Esophagus muscularis mucosa (tissue), 4 donors: ENCODE results near the gene PROK1. TPM values are rescaled to one million over a fixed set of nuclear protein-coding genes. Genes with fewer than 3 reads are reported as not detected.

Source experiments
- DNase-seq: peaks from one replicate; pipeline ENCODE4 v3.0.0-alpha.2; 2017; ENCODE audit errors: extremely low spot score
- H3K27ac ChIP-seq, 4 donors: fragments of 200-600 bp; sonication (generic); replicated peaks in 1 of 4; 1 replicate in 3 of 4; 2 replicates in 1 of 4; pipeline ENCODE4 v1.5.1; 2016 to 2019; ENCODE audit warnings: mild to moderate bottlenecking in 1 of 4
- H3K27me3 ChIP-seq, 4 donors: fragments of 200-600 bp; sonication (generic); one replicate each; pipeline versions ENCODE4 v1.5.1 to v1.6.0; 2016 to 2019
- H3K36me3 ChIP-seq, 4 donors: fragments of 200-600 bp; sonication (generic); one replicate each; pipeline ENCODE4 v1.5.1; 2016 to 2019
- H3K4me1 ChIP-seq, 4 donors: fragments of 200-600 bp; sonication (generic); one replicate each; pipeline ENCODE4 v1.5.1; 2016 to 2019
- H3K4me3 ChIP-seq, 4 donors: fragments of 200-600 bp; sonication (generic); 1 replicate in 2 of 4; 2 replicates in 2 of 4; pipeline ENCODE4 v1.5.1; 2016 to 2019; ENCODE audit warnings: mild to moderate bottlenecking in 4 of 4, moderate library complexity in 1 of 4
- H3K9me3 ChIP-seq, 4 donors: fragments of 200-600 bp; sonication (generic); 1 replicate in 3 of 4; 2 replicates in 1 of 4; pipeline ENCODE4 v1.5.1; 2016 to 2019
- CTCF ChIP-seq, 3 experiments: fragments of 200-600 bp in 2 of 3; fragments of 450-650 bp in 1 of 3; sonication (generic) in 2 of 3; IDR thresholded peaks; one replicate each; pipeline ENCODE4 v1.5.1; 2017 to 2019; ENCODE audit warnings: antibody characterized with exemption in 3 of 3, mild to moderate bottlenecking in 2 of 3, moderate library complexity in 1 of 3
- EP300 ChIP-seq: sonication (generic); formaldehyde crosslinking; IDR thresholded peaks from one replicate; pipeline ENCODE4 v1.6.1; 2017; ENCODE audit warnings: antibody characterized with exemption
- POLR2A ChIP-seq: fragments of 450-650 bp; IDR thresholded peaks from one replicate; pipeline ENCODE4 v1.6.1; 2017; ENCODE audit warnings: antibody characterized with exemption, moderate library complexity, mild to moderate bottlenecking, low read depth
- POLR2AphosphoS5 ChIP-seq, 2 donors: sonication (generic); formaldehyde crosslinking; IDR thresholded peaks; one replicate each; pipeline ENCODE4 v1.6.1; 2017; ENCODE audit warnings: antibody characterized with exemption in 2 of 2
- WGBS: methylation state at CpG from one replicate; pipeline ENCODE4 v1.1.5; 2018; 5-methylcytosine and 5-hydroxymethylcytosine counted together
- intact Hi-C: fragments of 100-400 bp; cut with DNase I; formaldehyde crosslinking; loops from one replicate; pipeline ENCODE4 v1.15.1; 2023
- total RNA-seq, 4 donors: library from RNA; depleted of rRNA; stranded (reverse); fragments of >200 nt; gene quantifications; one replicate each; pipeline versions ENCODE4 v1.1.0 to v1.2.1, GENCODE V29; 2016

The PROK1 gene
- total RNA-seq, 4 donors from 2014 or later = not detected

DNA sequence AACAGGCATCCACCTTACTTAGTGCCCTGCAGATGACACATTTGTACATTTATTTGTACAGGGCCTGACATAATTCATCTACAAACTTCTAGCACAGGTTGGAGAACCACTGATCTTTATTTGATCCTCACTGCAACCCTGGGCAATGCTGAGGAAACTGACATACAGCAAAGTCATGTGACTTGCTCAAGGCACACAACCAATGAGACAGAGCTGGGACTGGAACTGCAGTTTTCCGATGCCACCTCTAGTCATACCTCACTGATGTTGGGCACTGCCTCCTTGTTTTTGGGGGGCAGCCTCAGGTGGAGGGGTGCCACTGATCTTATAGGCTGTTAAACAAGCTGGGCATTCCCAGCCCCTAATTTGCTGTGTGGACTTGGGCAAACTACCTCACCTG is 3.4 kb downstream of the PROK1 start:
- H3K27ac ChIP-seq = no peak overlapping the region
- 67% methylated on average over 1 of the region's 1 CpG for whole genome bisulfite sequencing
- intact Hi-C loops = no loop called here
- H3K9me3 ChIP-seq = no peaks in the 10 kb centered on the region
- peaks cover 0 to 46% (median 0%) of the 10 kb centered on the region in 4 donors for H3K27me3 ChIP-seq
- TF ChIP-seq CTCF (IDR thresholded peaks at IDR 0.05) (no peak), EP300 (no peak), POLR2A (no peak), POLR2AphosphoS5 (IDR thresholded peaks at IDR 0.05) (no peak)
- H3K4me3 ChIP-seq = no peak overlapping the region
- no peak for DNase-seq
- H3K4me1 ChIP-seq = no peaks in the 10 kb centered on the region
- H3K36me3 ChIP-seq = no peaks in the 10 kb centered on the region

DNA sequence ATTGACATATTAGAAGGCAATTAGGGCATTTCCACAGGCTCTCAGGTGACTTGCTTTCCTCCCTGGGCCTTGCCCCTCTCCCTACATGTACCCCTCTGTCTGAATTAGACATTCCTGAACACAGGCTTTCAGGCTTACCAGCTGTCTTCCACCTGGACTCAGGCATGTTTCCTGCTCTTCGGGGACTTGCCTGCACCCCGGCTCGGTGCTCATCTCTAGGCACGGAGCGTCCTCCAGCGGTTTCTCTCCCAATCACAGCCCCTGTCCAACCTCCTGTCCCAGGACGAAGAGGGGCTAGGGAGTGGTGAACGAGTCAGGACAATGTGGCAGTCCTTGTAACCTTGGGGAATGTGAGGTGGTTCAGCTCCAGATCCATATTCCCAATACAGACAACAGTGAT is 4.2 kb downstream of the PROK1 start:
- Histone ChIP-seq H3K27ac (no peak overlapping the region), H3K4me3 (no peak overlapping the region), H3K4me1 (no peaks in the 10 kb centered on the region), H3K9me3 (no peaks in the 10 kb centered on the region), H3K36me3 (no peaks in the 10 kb centered on the region), H3K27me3 (peaks cover 0 to 38% (median 0%) of the 10 kb centered on the region in 4 donors)
- 65% methylated on average over 8 of the region's 8 CpGs for WGBS
- intact Hi-C loops = loop anchor here (5.0 kb wide), 1 partner anchor 153 kb away; no protein-coding TSS in a partner anchor
- no peak for DNase-seq
- TF ChIP-seq POLR2A (no peak), POLR2AphosphoS5 (IDR thresholded peaks at IDR 0.05) (no peak), CTCF (IDR thresholded peaks at IDR 0.05) (no peak), EP300 (no peak)

- H3K4me3 ChIP-seq = no peak overlapping the region
- intact Hi-C loops = loop anchor here (5.0 kb wide), 1 partner anchor 155 kb away; no protein-coding TSS in a partner anchor
- H3K27me3 ChIP-seq = peaks cover 0 to 29% (median 0%) of the 10 kb centered on the region in 4 donors
- H3K9me3 ChIP-seq = no peaks in the 10 kb centered on the region
- no peak for TF ChIP-seq POLR2AphosphoS5 (IDR thresholded peaks at IDR 0.05)
- no peak for TF ChIP-seq EP300
- TF ChIP-seq CTCF (IDR thresholded peaks at IDR 0.05) = no peak
- no peak for TF ChIP-seq POLR2A
- no peaks in the 10 kb centered on the region for H3K36me3 ChIP-seq
- no peak overlapping the region for H3K27ac ChIP-seq
- WGBS = 90% methylated on average over 5 of the region's 5 CpGs
- no peaks in the 10 kb centered on the region for H3K4me1 ChIP-seq
- DNase-seq = no peak
Measured at GRCh38 chr1:110457206-110457605, 6.3 kb downstream of the PROK1 start.

GRCh38 chr1:110460253-110461220 is 9.6 kb downstream of the PROK1 start:
- peaks cover 0 to 10% (median 0%) of the 10 kb centered on the region in 4 donors for H3K27me3 ChIP-seq
- DNase-seq = peak; percentile 94
- H3K27ac ChIP-seq = no peak overlapping the region
- H3K9me3 ChIP-seq = no peaks in the 10 kb centered on the region
- intact Hi-C loops = loop anchor here (1.0 to 10.0 kb wide), 4 partner anchors 37 to 406 kb away; no protein-coding TSS in a partner anchor
- H3K4me3 ChIP-seq = no peak overlapping the region
- no peaks in the 10 kb centered on the region for H3K36me3 ChIP-seq
- 47% methylated on average over 11 of the region's 11 CpGs for WGBS
- TF ChIP-seq CTCF (IDR thresholded peaks at IDR 0.05) = peak in 2 of 3 experiments; percentile 95 to 99
- peak in 1 of 2 donors; percentile 27 for TF ChIP-seq POLR2AphosphoS5 (IDR thresholded peaks at IDR 0.05)
- no peak for TF ChIP-seq POLR2A
- peaks cover 0 to 30% (median 26%) of the 10 kb centered on the region in 4 donors for H3K4me1 ChIP-seq
